Measurements from ENCODE around the gene LRRTM3.

LRRTM3 gene

DNA sequence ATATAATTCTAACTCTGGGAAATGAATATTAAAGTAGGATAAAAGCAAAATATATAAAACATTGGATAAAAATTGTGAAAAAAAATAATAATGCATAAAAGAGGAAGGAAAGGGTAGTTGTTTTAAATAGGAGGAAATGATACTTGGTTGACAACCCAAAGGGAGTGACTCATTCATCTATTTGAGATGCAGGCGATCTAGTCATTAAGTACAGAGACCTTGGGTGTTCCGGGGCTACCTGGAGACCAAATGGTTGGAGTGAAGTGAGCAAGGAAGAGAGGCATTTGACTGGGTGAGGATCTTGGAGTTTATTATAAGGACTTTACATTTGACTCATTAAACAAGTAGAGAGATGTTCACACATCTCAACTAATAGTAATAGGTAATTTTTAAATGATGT, 111.0 kb downstream of the LRRTM3 start:
- no peak for DNase-seq

DNA sequence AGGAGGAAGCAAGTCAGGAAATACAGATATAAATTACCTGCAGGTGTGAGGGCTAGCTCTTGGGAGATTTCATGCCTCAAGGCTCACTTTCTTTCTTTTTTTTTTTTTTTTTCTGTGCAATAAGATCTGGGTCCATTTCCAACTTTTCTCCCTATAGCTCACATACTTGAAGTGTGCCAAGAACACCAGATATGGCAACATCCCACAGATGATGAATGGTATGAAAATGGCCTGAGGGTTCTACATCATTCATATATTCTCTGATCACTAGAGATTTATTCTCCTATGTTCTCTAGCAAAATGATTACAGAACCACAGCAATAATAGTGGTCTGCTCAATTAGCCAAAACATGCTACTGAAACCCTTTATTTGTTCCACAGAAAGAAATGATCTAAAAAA, 117.2 kb downstream of the LRRTM3 start:
- DNase-seq: no peak

DNA sequence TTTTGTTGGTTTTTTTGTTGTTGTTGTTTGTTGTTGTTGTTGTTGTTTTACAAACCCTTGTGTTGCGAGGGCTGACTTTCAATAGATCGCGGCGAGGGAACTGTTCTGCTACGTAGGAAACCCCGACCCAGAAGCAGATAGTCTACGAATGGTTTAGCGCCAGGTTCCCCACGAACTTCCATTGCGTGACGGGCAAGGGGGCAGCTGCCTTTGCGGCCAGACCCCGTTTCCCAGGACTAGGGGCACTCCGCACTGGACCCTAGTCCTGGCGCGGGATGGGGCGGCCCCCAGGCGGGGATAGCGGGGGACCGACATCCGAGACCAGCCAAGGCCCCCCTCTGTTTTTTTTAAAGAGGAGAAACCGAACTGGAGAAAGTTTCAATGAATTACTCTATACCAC, 119.6 kb downstream of the LRRTM3 start:
- DNase-seq: no peak

- no peak for DNase-seq
Measured at GRCh38 chr10:67046507-67046906, 120.7 kb downstream of the LRRTM3 start.

GRCh38 chr10:67049988-67050387, 124.2 kb downstream of the LRRTM3 start:
- DNase-seq: no peak

DNA sequence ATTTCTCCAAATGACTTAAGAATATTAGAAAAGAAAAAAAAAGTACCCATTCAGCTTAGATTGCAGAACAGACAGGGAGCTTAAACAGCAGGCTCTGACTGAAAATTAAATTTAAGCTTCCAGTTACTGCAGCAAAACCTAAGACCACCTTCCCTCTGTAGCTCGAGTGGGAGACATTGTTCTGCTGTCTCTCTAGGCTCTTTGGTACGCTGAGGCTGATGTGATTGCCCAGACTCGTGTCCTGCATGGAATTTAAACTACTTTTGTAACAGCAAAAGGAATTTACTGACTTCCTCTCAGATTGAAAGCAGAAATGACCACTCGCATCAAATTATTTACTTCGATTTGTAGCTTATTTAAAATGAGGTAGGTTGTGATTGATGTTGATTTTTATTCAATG, 124.6 kb downstream of the LRRTM3 start:
- DNase-seq: no peak

- no peak for DNase-seq
Measured at GRCh38 chr10:67072654-67073053, 146.8 kb downstream of the LRRTM3 start.

GRCh38 chr10:67075491-67075971, 149.7 kb downstream of the LRRTM3 start:
- DNase-seq: no peak

DNA sequence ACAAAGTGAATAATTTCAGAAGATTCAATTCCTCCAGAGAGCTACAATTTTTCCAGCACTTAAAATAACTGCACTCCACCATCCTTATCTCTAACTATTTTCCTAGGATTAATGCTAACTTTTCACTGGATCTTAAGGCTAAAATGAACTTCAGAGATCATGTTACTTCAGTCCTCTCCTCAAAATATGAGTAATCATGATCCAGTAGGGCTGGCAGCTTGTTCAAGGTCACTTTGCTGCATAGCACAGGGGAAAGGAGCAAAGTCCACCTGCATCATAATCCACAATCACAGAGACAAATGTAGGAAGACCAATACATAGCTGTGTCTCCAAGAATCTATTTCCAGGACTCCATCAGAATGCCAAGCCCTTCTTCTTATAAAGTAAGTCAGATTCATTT, 150.3 kb downstream of the LRRTM3 start:
- no peak for DNase-seq

GRCh38 chr10:67077376-67077775, 151.5 kb downstream of the LRRTM3 start:
- DNase-seq: no peak

- no peak for DNase-seq
Measured at GRCh38 chr10:67079126-67079525, 153.3 kb downstream of the LRRTM3 start.

GRCh38 chr10:67086327-67087134, 160.7 kb downstream of the LRRTM3 start:
- no peak for DNase-seq

- no peak for DNase-seq
Measured at GRCh38 chr10:67087135-67087425, 161.2 kb downstream of the LRRTM3 start.

- DNase-seq: no peak
Measured at GRCh38 chr10:67088036-67088435, 162.2 kb downstream of the LRRTM3 start.

DNA sequence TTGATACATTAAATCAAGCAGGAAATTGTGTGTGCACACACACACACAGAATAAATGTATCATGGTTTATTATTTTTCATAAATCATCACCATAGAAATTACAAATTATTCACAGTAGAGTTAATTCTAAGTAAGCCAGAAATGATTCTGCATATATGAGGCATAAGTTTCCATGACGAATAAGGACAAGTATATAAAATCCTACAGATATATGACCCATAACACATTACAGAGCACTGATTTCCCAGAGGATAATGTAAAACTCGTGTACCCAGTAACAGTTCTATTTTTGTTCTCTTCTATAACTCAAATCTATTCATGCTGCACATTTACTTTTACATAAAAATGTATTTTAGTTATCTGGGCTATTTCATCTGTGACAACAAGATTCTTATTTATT, 169.7 kb downstream of the LRRTM3 start:
- DNase-seq: no peak

DNA sequence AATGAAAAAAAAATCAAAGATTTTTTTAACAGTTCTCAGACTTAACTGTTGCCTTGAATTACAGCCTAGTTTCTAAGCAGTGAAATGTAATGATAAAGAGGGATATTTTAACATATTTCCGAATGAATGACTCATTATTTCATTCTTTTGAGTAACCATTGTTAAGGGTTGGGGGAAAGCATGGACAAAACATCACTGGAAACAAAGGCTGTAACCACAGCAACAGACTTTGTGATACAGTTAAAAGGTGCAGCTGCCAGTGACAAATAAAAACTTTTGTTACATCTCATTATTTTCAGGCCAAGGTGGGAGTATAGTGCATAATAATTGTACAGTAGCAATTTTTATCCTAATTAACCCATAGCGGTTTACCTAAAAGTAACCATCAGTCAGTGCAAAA, 172.6 kb downstream of the LRRTM3 start:
- DNase-seq: no peak

DNA sequence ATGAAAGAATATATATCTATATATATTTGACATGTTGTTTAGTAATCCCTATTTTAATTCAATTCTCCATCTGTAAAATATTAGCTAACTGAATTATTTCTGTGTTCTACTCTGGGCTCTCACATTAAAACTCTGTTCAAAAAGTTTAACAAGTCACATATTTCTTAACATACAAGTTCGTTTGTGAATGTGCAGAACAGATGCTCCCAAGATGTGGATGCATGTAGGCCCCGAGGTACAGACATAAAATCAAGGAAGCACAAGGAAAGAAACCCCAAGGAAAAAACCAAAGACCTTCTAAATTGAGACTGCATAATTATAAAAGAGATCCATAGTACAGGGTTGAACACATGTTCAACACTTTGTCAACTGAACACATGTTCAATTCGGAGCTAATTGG, 175.1 kb downstream of the LRRTM3 start:
- DNase-seq: no peak

- DNase-seq: no peak
Measured at GRCh38 chr10:67107670-67108069, 181.8 kb downstream of the LRRTM3 start.

DNA sequence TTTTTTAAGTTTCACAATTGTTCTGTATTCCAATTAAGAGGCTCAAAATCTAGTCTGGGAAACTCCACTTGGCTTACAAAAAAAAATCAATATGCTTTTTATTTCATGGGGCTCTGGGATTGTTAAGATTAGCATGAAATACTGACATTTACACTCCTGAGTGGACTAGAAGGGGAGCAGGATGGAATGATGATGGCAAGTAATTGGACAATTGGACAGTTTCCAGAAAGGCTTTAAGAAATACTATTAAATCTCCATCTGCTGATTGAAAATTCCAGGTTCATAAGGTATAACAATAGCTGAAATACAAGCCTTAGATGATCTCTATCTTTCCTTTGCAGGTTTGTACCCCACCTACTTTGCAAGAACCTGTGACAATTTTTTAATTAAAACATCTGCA, 184.4 kb downstream of the LRRTM3 start:
- no peak for DNase-seq

GRCh38 chr10:67112765-67113164, 186.9 kb downstream of the LRRTM3 start:
- no peak for DNase-seq

DNA sequence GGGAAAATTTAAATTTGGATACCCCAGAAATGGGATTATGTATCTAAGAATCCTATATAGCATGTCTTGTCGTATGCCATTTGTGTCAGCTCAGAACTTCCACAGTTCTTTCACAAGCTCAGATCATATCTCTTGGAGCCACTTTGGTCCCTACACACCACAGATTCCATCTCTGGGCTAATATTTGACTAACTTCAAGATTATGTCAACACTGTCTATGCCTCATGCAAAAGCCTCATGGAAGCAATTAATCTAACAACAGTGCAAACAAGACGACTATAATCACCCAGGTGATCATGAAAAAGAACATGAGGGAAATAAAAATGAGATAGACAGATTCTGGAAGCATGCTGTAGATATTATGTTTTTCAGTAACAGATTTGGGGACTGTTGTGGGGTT, 189.1 kb downstream of the LRRTM3 start:
- no peak for DNase-seq

DNA sequence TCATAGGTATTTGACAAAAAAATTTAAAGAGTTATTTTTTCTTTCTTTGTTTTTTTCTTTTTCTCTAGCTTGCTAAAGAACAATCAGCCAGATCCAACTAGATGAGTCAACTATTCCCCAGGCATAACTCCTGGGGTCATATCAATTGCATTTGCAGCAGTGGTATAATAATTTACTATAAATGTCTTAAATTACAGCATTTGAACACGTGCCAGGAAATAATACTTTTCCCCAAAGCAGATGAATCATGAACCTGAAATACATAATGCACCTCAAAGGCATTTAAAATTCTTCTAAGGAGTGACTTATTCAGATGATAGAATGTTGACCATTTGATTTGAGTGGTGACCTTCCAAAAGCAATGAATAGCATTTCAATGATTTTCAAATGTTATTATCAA, 190.1 kb downstream of the LRRTM3 start:
- no peak for DNase-seq

DNA sequence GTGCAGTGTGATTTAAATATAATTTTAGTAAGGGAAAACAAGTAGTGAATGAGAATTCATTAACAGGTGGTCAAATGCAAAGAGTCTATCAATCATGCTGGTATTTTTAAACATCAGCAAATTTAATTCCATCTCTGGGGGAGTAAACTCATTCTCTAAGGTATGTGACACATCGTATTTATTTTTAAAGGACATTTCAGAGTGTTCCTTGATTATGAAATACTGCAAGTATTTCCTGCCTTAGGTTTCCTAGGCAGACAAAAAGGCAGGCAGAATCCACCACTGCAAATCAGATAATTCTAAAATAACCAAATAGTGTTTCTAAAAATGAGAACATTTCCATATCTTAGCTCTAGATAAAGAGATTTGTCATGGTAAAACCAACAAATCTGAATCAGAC, 193.8 kb downstream of the LRRTM3 start:
- DNase-seq: no peak

- no peak for DNase-seq
Measured at GRCh38 chr10:67127441-67127840, 201.6 kb downstream of the LRRTM3 start.

GRCh38 chr10:67140641-67141040, 214.8 kb downstream of the LRRTM3 start:
- no peak for DNase-seq

All from activated T-cell treated with anti-CD3 and anti-CD28 coated beads, Interleukin-2, amount 50 U/mL, for 48 hours (primary cell).